Neural crest cell (in vitro differentiated cells): ENCODE results near the gene RAPGEF5. TPM values are rescaled to one million over a fixed set of nuclear protein-coding genes. Genes with fewer than 3 reads are reported as not detected.

ENCODE experiments used
- DNase-seq: peaks from one replicate; pipeline ENCODE4 v3.0.0; 2021; ENCODE audit warnings: low read depth, mixed read lengths, low spot score
- H3K27ac Mint-ChIP-seq: one replicate; pipeline ENCODE4 v1.8.0; 2021; ENCODE audit warnings: mild to moderate bottlenecking, mixed read lengths; ENCODE audit not compliant: unreplicated experiment
- H3K27me3 Mint-ChIP-seq: 2 replicates; pipeline ENCODE4 v1.8.0; 2021; ENCODE audit warnings: low read depth, mild to moderate bottlenecking, mixed read lengths
- H3K36me3 Mint-ChIP-seq: 2 replicates; pipeline ENCODE4 v1.8.0; 2021; ENCODE audit warnings: low read depth, mild to moderate bottlenecking, mixed read lengths
- H3K4me1 Mint-ChIP-seq: 2 replicates; pipeline ENCODE4 v1.8.0; 2021; ENCODE audit warnings: mixed read lengths
- H3K4me3 Mint-ChIP-seq: one replicate; pipeline ENCODE4 v1.8.0; 2021; ENCODE audit warnings: mild to moderate bottlenecking, mixed read lengths
- H3K9me3 Mint-ChIP-seq: 2 replicates; pipeline ENCODE4 v1.8.0; 2021; ENCODE audit warnings: mixed read lengths
- total RNA-seq: library from RNA; stranded (reverse); gene quantifications from 2 replicates; pipeline ENCODE4 v1.2.1, GENCODE V29; 2021
- TF ChIP-seq, protein P1 (sequence below): fragments of 200-600 bp; sonication (generic); conservative IDR thresholded peaks from 2 replicates; pipeline ENCODE4 v1.5.0; 2021; ENCODE audit warnings: antibody characterized with exemption, mild to moderate bottlenecking

The RAPGEF5 gene
- total RNA-seq, 1 donor from 2014 or later, result 6.0 TPM

DNA sequence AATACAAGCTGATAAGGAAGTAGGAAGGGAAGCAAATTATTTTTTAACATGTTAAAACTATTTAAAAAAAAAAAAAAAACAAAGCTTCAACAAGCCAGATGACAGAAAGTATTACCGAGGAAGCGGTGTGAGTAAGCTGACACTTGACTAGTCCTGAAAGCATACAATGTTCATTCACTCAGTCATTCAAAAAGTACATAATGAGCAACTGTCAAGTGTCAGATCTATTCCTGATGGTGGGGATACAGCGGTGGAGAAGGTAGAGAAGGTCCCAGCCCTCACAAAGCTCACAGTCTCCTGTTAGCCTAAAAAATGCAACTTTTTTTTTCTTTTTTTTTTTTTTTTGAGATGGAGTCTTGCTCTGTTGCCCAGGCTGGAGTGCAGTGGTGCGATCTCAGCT lies 40.0 kb downstream of the RAPGEF5 start:
- Mint-ChIP-seq H3K9me3 (no peaks in the 10 kb centered on the region), H3K27me3 (no peaks in the 10 kb centered on the region), H3K27ac (no peak overlapping the region), H3K36me3 (no peaks in the 10 kb centered on the region), H3K4me3 (no peak overlapping the region), H3K4me1 (no peaks in the 10 kb centered on the region)
- DNase-seq, result no peak
- TF ChIP-seq, protein P1, sequence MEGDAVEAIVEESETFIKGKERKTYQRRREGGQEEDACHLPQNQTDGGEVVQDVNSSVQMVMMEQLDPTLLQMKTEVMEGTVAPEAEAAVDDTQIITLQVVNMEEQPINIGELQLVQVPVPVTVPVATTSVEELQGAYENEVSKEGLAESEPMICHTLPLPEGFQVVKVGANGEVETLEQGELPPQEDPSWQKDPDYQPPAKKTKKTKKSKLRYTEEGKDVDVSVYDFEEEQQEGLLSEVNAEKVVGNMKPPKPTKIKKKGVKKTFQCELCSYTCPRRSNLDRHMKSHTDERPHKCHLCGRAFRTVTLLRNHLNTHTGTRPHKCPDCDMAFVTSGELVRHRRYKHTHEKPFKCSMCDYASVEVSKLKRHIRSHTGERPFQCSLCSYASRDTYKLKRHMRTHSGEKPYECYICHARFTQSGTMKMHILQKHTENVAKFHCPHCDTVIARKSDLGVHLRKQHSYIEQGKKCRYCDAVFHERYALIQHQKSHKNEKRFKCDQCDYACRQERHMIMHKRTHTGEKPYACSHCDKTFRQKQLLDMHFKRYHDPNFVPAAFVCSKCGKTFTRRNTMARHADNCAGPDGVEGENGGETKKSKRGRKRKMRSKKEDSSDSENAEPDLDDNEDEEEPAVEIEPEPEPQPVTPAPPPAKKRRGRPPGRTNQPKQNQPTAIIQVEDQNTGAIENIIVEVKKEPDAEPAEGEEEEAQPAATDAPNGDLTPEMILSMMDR, result no peak

DNA sequence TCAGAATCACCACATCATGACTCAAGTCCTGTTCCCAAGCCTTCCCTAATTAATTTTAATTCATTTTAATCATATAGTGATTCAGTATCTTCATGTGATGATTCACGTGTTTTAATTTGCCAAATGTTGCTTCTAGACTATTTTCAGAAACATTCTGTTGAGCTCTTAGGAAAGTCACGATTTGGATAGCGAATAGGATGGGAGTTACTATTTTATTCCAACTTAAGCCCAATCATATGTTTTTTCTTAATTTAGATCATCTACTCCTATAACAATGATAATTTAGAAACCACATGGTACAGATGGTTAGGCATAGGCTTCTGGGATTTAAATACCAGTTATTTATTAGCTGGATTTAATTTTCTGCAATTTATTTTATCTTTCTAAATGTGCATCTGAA lies 49.1 kb downstream of the RAPGEF5 start:
- no peak for DNase-seq
- TF ChIP-seq, protein P1, result no peak
- no peak overlapping the region for H3K4me3 Mint-ChIP-seq
- H3K4me1 Mint-ChIP-seq, result peaks cover 3% of the 10 kb centered on the region
- peaks cover 12% of the 10 kb centered on the region for H3K36me3 Mint-ChIP-seq
- H3K27me3 Mint-ChIP-seq, result no peaks in the 10 kb centered on the region
- no peak overlapping the region for H3K27ac Mint-ChIP-seq
- H3K9me3 Mint-ChIP-seq, result peaks cover 6% of the 10 kb centered on the region

DNA sequence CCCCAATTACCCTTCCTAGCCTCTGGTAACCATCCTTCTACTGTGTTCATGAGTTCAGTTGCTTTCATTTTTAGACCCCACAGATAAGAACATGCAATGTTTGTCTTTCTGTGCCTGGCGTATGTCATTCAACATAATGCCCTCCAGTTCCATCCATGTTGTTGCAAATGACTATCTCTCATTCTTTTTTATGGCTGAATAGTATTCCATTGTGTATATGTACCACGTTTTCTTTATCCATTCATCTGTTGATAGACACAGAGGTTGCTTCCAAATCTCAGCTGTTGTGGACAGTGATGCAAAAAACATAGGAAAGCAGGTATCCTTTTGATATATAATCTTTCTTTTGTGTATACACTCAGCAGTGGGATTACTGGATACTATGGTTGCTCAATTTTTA lies 51.2 kb downstream of the RAPGEF5 start:
- Mint-ChIP-seq H3K9me3 (peaks cover 6% of the 10 kb centered on the region), H3K27me3 (no peaks in the 10 kb centered on the region), H3K36me3 (peaks cover 12% of the 10 kb centered on the region), H3K4me1 (peaks cover 4% of the 10 kb centered on the region), H3K4me3 (no peak overlapping the region), H3K27ac (no peak overlapping the region)
- DNase-seq, result no peak
- TF ChIP-seq, protein P1, result no peak

DNA sequence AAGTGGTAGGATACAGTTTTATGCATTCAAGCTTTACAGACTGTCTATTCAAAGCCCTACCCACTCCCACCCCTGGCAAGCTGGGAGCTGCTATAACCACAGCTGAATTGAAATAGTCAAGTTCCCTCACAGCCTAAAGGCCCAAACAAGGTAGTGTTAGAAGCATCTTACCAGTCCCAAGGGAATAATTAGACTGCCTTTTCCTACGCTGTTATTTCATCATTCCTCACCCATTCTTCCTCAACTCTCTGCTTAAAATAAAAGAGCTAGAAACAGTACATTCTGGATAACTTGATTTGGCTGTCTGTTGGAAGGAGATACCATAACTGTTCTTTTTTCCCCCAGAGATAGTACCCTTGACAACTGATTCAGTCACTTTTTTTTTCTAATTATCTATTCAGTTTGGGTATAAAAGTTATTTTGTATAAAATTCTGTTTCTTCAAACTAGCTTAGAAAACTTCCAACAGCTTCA lies 54.0 kb downstream of the RAPGEF5 start:
- DNase-seq, result no peak
- Mint-ChIP-seq H3K4me1 (peaks cover 4% of the 10 kb centered on the region), H3K4me3 (no peak overlapping the region), H3K9me3 (peaks cover 9% of the 10 kb centered on the region), H3K27me3 (no peaks in the 10 kb centered on the region), H3K27ac (no peak overlapping the region), H3K36me3 (peaks cover 12% of the 10 kb centered on the region)
- TF ChIP-seq, protein P1, result no peak

DNA sequence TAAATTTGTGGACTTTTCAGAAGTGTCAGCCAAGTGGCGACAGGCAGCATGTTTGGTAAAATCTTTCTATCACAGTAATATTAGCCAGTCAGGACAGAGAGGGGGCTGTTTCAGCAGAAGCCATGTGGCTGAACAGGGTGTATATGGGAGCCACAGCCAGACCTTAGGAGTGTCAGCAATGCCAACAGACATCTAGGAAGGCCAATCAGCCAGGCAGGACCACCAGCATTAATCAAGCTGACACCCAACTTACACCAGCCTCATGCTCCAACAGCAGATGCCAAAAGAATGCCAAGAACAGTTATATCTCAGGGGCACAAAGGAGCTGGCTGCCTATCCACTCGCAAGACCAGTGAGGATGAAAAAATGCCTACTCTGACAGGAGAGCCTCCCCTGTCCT lies 54.8 kb downstream of the RAPGEF5 start:
- peaks cover 4% of the 10 kb centered on the region for H3K4me1 Mint-ChIP-seq
- H3K27me3 Mint-ChIP-seq, result no peaks in the 10 kb centered on the region
- peaks cover 12% of the 10 kb centered on the region for H3K36me3 Mint-ChIP-seq
- H3K27ac Mint-ChIP-seq, result no peak overlapping the region
- no peak for DNase-seq
- H3K4me3 Mint-ChIP-seq, result no peak overlapping the region
- TF ChIP-seq, protein P1, result no peak
- peaks cover 9% of the 10 kb centered on the region for H3K9me3 Mint-ChIP-seq

DNA sequence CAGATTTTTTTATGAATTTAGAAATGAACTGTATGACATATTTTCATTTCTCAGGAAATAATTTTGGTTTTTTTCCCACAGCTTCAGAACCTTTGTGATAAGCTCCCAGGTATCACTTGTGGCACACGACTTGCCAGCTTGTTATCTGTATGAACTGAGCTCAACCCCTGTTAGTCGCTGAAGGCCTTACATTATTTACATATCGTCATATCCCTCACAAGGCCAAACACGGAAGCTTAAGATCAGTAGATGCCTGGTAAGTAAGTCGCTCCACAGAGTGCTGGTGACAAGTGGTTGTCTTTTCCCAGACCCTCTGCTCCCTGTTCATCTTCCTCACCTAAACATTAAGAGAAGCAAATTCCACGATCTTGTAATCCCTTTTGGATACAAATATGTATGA lies 55.2 kb downstream of the RAPGEF5 start:
- H3K27ac Mint-ChIP-seq, result no peak overlapping the region
- DNase-seq, result no peak
- H3K36me3 Mint-ChIP-seq, result peaks cover 8% of the 10 kb centered on the region
- H3K4me1 Mint-ChIP-seq, result peaks cover 4% of the 10 kb centered on the region
- TF ChIP-seq, protein P1, result no peak
- peaks cover 9% of the 10 kb centered on the region for H3K9me3 Mint-ChIP-seq
- H3K27me3 Mint-ChIP-seq, result no peaks in the 10 kb centered on the region
- no peak overlapping the region for H3K4me3 Mint-ChIP-seq
